ENCODE data around the gene OST4.

The OST4 gene

GRCh38 chr2:27024188-27024587, 47.3 kb downstream of the OST4 start:
- H3K4me1 ChIP-seq (ENCODE audit: low read length), result no peaks in the 10 kb centered on the region
- no peaks in the 10 kb centered on the region for H3K79me2 ChIP-seq (ENCODE audit: low read length)
- no peak for DNase-seq
- no peak overlapping the region for H3K4me2 ChIP-seq (ENCODE audit: low read depth, low read length)
- H4K20me1 ChIP-seq (ENCODE audit: insufficient read depth, low read length), result no peaks in the 10 kb centered on the region
- H3K9me2 ChIP-seq (replicated peaks; ENCODE audit: insufficient read depth, low read length), result no peaks in the 10 kb centered on the region
- no peaks in the 10 kb centered on the region for H3K36me3 ChIP-seq (replicated peaks; ENCODE audit: insufficient read depth, low read length)
- no peak overlapping the region for H3K27ac ChIP-seq (ENCODE audit: low read length)
- H3K27me3 ChIP-seq (replicated peaks; ENCODE audit: insufficient read depth, low read length), result no peaks in the 10 kb centered on the region
- no peaks in the 10 kb centered on the region for H3F3A ChIP-seq (ENCODE audit: insufficient read depth, low read length)
- no peak overlapping the region for H3K4me3 ChIP-seq (ENCODE audit: low read length)
- TF ChIP-seq CTCF (IDR thresholded peaks at IDR 0.05; ENCODE audit: low read length), result no peak
- no peak for TF ChIP-seq EZH2 (optimal IDR thresholded peaks at IDR 0.05; ENCODE audit: low read depth, low read length)
- TF ChIP-seq EZH2phosphoT487 (IDR thresholded peaks at IDR 0.05; ENCODE audit: low read length), result no peak
- no peak overlapping the region for H3K9ac ChIP-seq (ENCODE audit: low read length)
- no peak overlapping the region for H2AFZ ChIP-seq (ENCODE audit: low read length)
- no peaks in the 10 kb centered on the region for H3K9me3 ChIP-seq (replicated peaks; ENCODE audit: insufficient read depth, low read length)

- no peak for TF ChIP-seq EZH2 (optimal IDR thresholded peaks at IDR 0.05; ENCODE audit: low read depth, low read length)
- no peak for TF ChIP-seq CTCF (IDR thresholded peaks at IDR 0.05; ENCODE audit: low read length)
- no peak for TF ChIP-seq EZH2phosphoT487 (IDR thresholded peaks at IDR 0.05; ENCODE audit: low read length)
- Histone ChIP-seq H3K27me3 (replicated peaks; ENCODE audit: insufficient read depth, low read length) (no peaks in the 10 kb centered on the region), H3K36me3 (replicated peaks; ENCODE audit: insufficient read depth, low read length) (no peaks in the 10 kb centered on the region), H3K4me2 (ENCODE audit: low read depth, low read length) (no peak overlapping the region), H3K4me1 (ENCODE audit: low read length) (no peaks in the 10 kb centered on the region), H3K9me3 (replicated peaks; ENCODE audit: insufficient read depth, low read length) (no peaks in the 10 kb centered on the region), H3K9me2 (replicated peaks; ENCODE audit: insufficient read depth, low read length) (no peaks in the 10 kb centered on the region), H3F3A (ENCODE audit: insufficient read depth, low read length) (no peaks in the 10 kb centered on the region), H3K27ac (ENCODE audit: low read length) (no peak overlapping the region), H3K4me3 (ENCODE audit: low read length) (no peak overlapping the region), H4K20me1 (ENCODE audit: insufficient read depth, low read length) (no peaks in the 10 kb centered on the region), H3K9ac (ENCODE audit: low read length) (no peak overlapping the region), H3K79me2 (ENCODE audit: low read length) (no peaks in the 10 kb centered on the region), H2AFZ (ENCODE audit: low read length) (no peak overlapping the region)
- DNase-seq, result no peak
These were observed 47.7 kb downstream of the OST4 start for GRCh38 chr2:27023740-27024139.

- Histone ChIP-seq H3K9ac (ENCODE audit: low read length) (no peak overlapping the region), H4K20me1 (ENCODE audit: insufficient read depth, low read length) (no peaks in the 10 kb centered on the region), H3K27me3 (replicated peaks; ENCODE audit: insufficient read depth, low read length) (no peaks in the 10 kb centered on the region), H3K9me2 (replicated peaks; ENCODE audit: insufficient read depth, low read length) (no peaks in the 10 kb centered on the region), H3K36me3 (replicated peaks; ENCODE audit: insufficient read depth, low read length) (no peaks in the 10 kb centered on the region), H3K9me3 (replicated peaks; ENCODE audit: insufficient read depth, low read length) (no peaks in the 10 kb centered on the region), H2AFZ (ENCODE audit: low read length) (no peak overlapping the region), H3K27ac (ENCODE audit: low read length) (no peak overlapping the region), H3K79me2 (ENCODE audit: low read length) (no peaks in the 10 kb centered on the region), H3K4me3 (ENCODE audit: low read length) (no peak overlapping the region), H3K4me1 (ENCODE audit: low read length) (no peaks in the 10 kb centered on the region), H3F3A (ENCODE audit: insufficient read depth, low read length) (no peaks in the 10 kb centered on the region), H3K4me2 (ENCODE audit: low read depth, low read length) (no peak overlapping the region)
- DNase-seq, result no peak
- no peak for TF ChIP-seq CTCF (IDR thresholded peaks at IDR 0.05; ENCODE audit: low read length)
- TF ChIP-seq EZH2phosphoT487 (IDR thresholded peaks at IDR 0.05; ENCODE audit: low read length), result no peak
- TF ChIP-seq EZH2 (optimal IDR thresholded peaks at IDR 0.05; ENCODE audit: low read depth, low read length), result no peak
These were observed 50.0 kb downstream of the OST4 start for GRCh38 chr2:27021253-27022049.
